Spleen (tissue), 11 donors: ENCODE measurements around the gene C21orf91. TPM values are rescaled to one million over a fixed set of nuclear protein-coding genes. Genes with fewer than 3 reads are reported as not detected.

Source experiments
- DNase-seq: peaks from one replicate; pipeline ENCODE4 v3.0.0-alpha.2; 2020
- H3K27ac ChIP-seq, 8 donors: fragments of 200-600 bp; sonication (generic) in 7 of 8; 1 replicate in 4 of 8; 2 replicates in 4 of 8; pipeline versions ENCODE4 v1.5.0 to v1.8.0; 2016 to 2021; ENCODE audit warnings: inconsistent platforms in 4 of 8, mild to moderate bottlenecking in 4 of 8, moderate library complexity in 1 of 8
- H3K27me3 ChIP-seq, 7 donors: fragments of 200-600 bp; sonication (generic) in 6 of 7; replicated peaks in 1 of 7; 1 replicate in 4 of 7; 2 replicates in 3 of 7; pipeline versions ENCODE4 v1.5.0 to v1.8.0; 2016 to 2021; ENCODE audit warnings: inconsistent platforms in 3 of 7, mild to moderate bottlenecking in 1 of 7
- H3K36me3 ChIP-seq, 6 donors: fragments of 200-600 bp; sonication (generic) in 5 of 6; 1 replicate in 4 of 6; 2 replicates in 2 of 6; pipeline versions ENCODE4 v1.5.0 to v1.8.0; 2016 to 2021; ENCODE audit warnings: inconsistent platforms in 2 of 6
- H3K4me1 ChIP-seq, 6 donors: fragments of 200-600 bp; sonication (generic) in 5 of 6; 1 replicate in 3 of 6; 2 replicates in 3 of 6; pipeline versions ENCODE4 v1.5.0 to v1.8.0; 2016 to 2021; ENCODE audit warnings: inconsistent platforms in 3 of 6
- H3K4me3 ChIP-seq, 8 donors: fragments of 200-600 bp; sonication (generic) in 7 of 8; 1 replicate in 4 of 8; 2 replicates in 4 of 8; pipeline versions ENCODE4 v1.5.0 to v1.8.0; 2016 to 2021; ENCODE audit warnings: inconsistent platforms in 4 of 8, mild to moderate bottlenecking in 4 of 8, moderate library complexity in 2 of 8
- H3K9me3 ChIP-seq, 8 donors: fragments of 200-600 bp; sonication (generic) in 7 of 8; 1 replicate in 4 of 8; 2 replicates in 4 of 8; pipeline versions ENCODE4 v1.5.0 to v1.8.0; 2016 to 2021; ENCODE audit warnings: inconsistent platforms in 4 of 8
- CTCF ChIP-seq, 11 experiments: fragments of 200-600 bp in 7 of 11; fragments of 450-650 bp in 4 of 11; sonication (generic) in 4 of 11; IDR thresholded peaks in 8 of 11; conservative IDR thresholded peaks in 3 of 11; 1 replicate in 7 of 11; 2 replicates in 4 of 11; pipeline versions ENCODE4 v1.4.0 to v1.8.0; 2016 to 2021; ENCODE audit warnings: antibody characterized with exemption in 11 of 11, inconsistent platforms in 4 of 11, mild to moderate bottlenecking in 1 of 11
- POLR2A ChIP-seq, 3 donors: fragments of 450-650 bp; IDR thresholded peaks; one replicate each; pipeline ENCODE4 v1.5.1; 2017; ENCODE audit warnings: antibody characterized with exemption in 3 of 3, mild to moderate bottlenecking in 1 of 3
- POLR2AphosphoS5 ChIP-seq, 3 donors: sonication (generic); formaldehyde crosslinking; IDR thresholded peaks; one replicate each; pipeline ENCODE4 v1.5.1; 2017; ENCODE audit warnings: antibody characterized with exemption in 3 of 3
- WGBS, 5 donors: extraction: QIAGEN DNeasy Blood & Tissue Kit in 3 of 5; methylation state at CpG; one replicate each; pipeline versions ENCODE4 v1.1.5 to v1.1.7; 2013 to 2018; 5-methylcytosine and 5-hydroxymethylcytosine counted together
- intact Hi-C: fragments of 100-400 bp; cut with DNase I; formaldehyde crosslinking; loops from one replicate; pipeline ENCODE4 v1.15.0; 2023; ENCODE audit warnings: low total_unique reads
- polyA plus RNA-seq, 3 donors: library from polyadenylated mRNA; stranded (reverse); fragments of 200-250 nt; gene quantifications; one replicate each; pipeline ENCODE4 v1.2.1, GENCODE V29; 2013
- total RNA-seq, 7 donors: library from RNA; depleted of rRNA in 3 of 7; stranded (reverse); fragments of >200 nt in 3 of 7; fragmentation: NEBNext Ultra II Directional in 4 of 7; extraction: Animal tissue kit (Norgen Biotek cat#: 25700) in 4 of 7; gene quantifications; one replicate each; pipeline versions ENCODE4 v1.1.0 to v1.2.1, GENCODE V29; 2016 to 2021
- donor health status: healthy with polysubstance abuse.
- donor health status: DM: no; HTN: no; CAD: no; lungs with moderate emphysema.
- donor health status: DM: no; HTN: no; CAD: no.
- donor health status: Bipolar disorder and iron deficiency.
- donor health status: healthy.
- donor health status: DM: no; HTN: no; CAD: no.
- donor health status: DM: yes; HTN: yes; CAD: no.

The C21orf91 gene
- total and polyA plus RNA-seq, 10 donors, result 4.2 to 28.6 (median 17.9) TPM

GRCh38 chr21:17783481-17784179, 35.5 kb downstream of the C21orf91 start:
- Histone ChIP-seq H3K9me3 (peaks cover 0 to 4% (median 0%) of the 10 kb centered on the region in 8 donors), H3K27ac (peak overlapping the region; percentile 66 to 90 (median 88)), H3K4me1 (peaks cover 20 to 97% (median 75%) of the 10 kb centered on the region in 6 donors), H3K27me3 (no peaks in the 10 kb centered on the region), H3K36me3 (peaks cover 0 to 25% (median 5%) of the 10 kb centered on the region in 6 donors), H3K4me3 (peak overlapping the region in 2 of 8 donors; percentile 2 to 55)
- intact Hi-C loops, result no loop called here
- 57 to 86% (median 66%) methylated on average over 2 of the region's 2 CpGs for WGBS, 5 donors
- no peak for TF ChIP-seq CTCF (IDR thresholded peaks at IDR 0.05 in 8 of 11, conservative IDR thresholded peaks at IDR 0.05 in 3 of 11)
- TF ChIP-seq POLR2AphosphoS5 (IDR thresholded peaks at IDR 0.05), result peak in 1 of 3 donors; percentile 10
- DNase-seq, result no peak

- no peak overlapping the region for H3K4me3 ChIP-seq
- H3K9me3 ChIP-seq, result peaks cover 0 to 4% (median 0%) of the 10 kb centered on the region in 8 donors
- intact Hi-C loops, result no loop called here
- H3K36me3 ChIP-seq, result peaks cover 0 to 25% (median 5%) of the 10 kb centered on the region in 6 donors
- H3K4me1 ChIP-seq, result peaks cover 20 to 90% (median 75%) of the 10 kb centered on the region in 6 donors
- H3K27me3 ChIP-seq, result no peaks in the 10 kb centered on the region
- DNase-seq, result no peak
- TF ChIP-seq CTCF (IDR thresholded peaks at IDR 0.05 in 8 of 11, conservative IDR thresholded peaks at IDR 0.05 in 3 of 11) (no peak), POLR2AphosphoS5 (IDR thresholded peaks at IDR 0.05) (no peak), POLR2A (IDR thresholded peaks at IDR 0.05) (no peak)
- WGBS, 5 donors, result 81 to 91% (median 88%) methylated on average over 3 of the region's 3 CpGs
- H3K27ac ChIP-seq, result peak overlapping the region in 7 of 8 donors; percentile 73 to 90 (median 88)
These were observed 36.2 kb downstream of the C21orf91 start for GRCh38 chr21:17783003-17783402.

- peaks cover 0 to 4% (median 0%) of the 10 kb centered on the region in 8 donors for H3K9me3 ChIP-seq
- TF ChIP-seq POLR2AphosphoS5 (IDR thresholded peaks at IDR 0.05), result peak in 1 of 3 donors; percentile 17
- no peak for TF ChIP-seq CTCF (IDR thresholded peaks at IDR 0.05 in 8 of 11, conservative IDR thresholded peaks at IDR 0.05 in 3 of 11)
- DNase-seq, result no peak
- H3K36me3 ChIP-seq, result peaks cover 0 to 20% (median 5%) of the 10 kb centered on the region in 6 donors
- peak overlapping the region in 7 of 8 donors; percentile 73 to 90 (median 87) for H3K27ac ChIP-seq
- WGBS, 5 donors, result 56 to 78% (median 74%) methylated on average over 1 of the region's 1 CpG
- H3K4me3 ChIP-seq, result no peak overlapping the region
- no peaks in the 10 kb centered on the region for H3K27me3 ChIP-seq
- H3K4me1 ChIP-seq, result peaks cover 20 to 84% (median 72%) of the 10 kb centered on the region in 6 donors
- intact Hi-C loops, result no loop called here
These were observed 37.1 kb downstream of the C21orf91 start for GRCh38 chr21:17782051-17782450.

- TF ChIP-seq POLR2AphosphoS5 (IDR thresholded peaks at IDR 0.05), result no peak
- TF ChIP-seq CTCF (IDR thresholded peaks at IDR 0.05 in 8 of 11, conservative IDR thresholded peaks at IDR 0.05 in 3 of 11), result no peak
- no peak for TF ChIP-seq POLR2A (IDR thresholded peaks at IDR 0.05)
- Histone ChIP-seq H3K4me1 (peaks cover 20 to 83% (median 67%) of the 10 kb centered on the region in 6 donors), H3K9me3 (peaks cover 0 to 4% (median 0%) of the 10 kb centered on the region in 8 donors), H3K27me3 (no peaks in the 10 kb centered on the region), H3K36me3 (peaks cover 0 to 15% (median under 1%) of the 10 kb centered on the region in 6 donors), H3K27ac (peak overlapping the region in 7 of 8 donors; percentile 61 to 90 (median 87)), H3K4me3 (no peak overlapping the region)
- no peak for DNase-seq
- intact Hi-C loops, result no loop called here
- 71 to 87% (median 82%) methylated on average over 5 of the region's 5 CpGs for WGBS, 5 donors
These were observed 37.6 kb downstream of the C21orf91 start for GRCh38 chr21:17781524-17781923.
